IPS-15b (cell line): ENCODE data around the gene KRTAP1-3.
"Not testable (repeated sequence)": the region's sequence is repeated elsewhere in the genome, so short reads cannot be mapped to it uniquely, and the experiment has no call there.

Experiments
- H3K27me3 ChIP-seq: one replicate; pipeline ENCODE4 v1.6.1; 2013; ENCODE audit warnings: low read length; ENCODE audit not compliant: control insufficient read depth, insufficient read depth
- H3K36me3 ChIP-seq: one replicate; pipeline ENCODE4 v1.6.1; 2013; ENCODE audit warnings: low read length; ENCODE audit not compliant: control insufficient read depth, insufficient read depth
- H3K4me1 ChIP-seq: one replicate; pipeline ENCODE4 v1.6.1; 2013; ENCODE audit warnings: mild to moderate bottlenecking, low read length; ENCODE audit not compliant: control insufficient read depth, insufficient read depth
- H3K4me3 ChIP-seq: one replicate; pipeline ENCODE4 v1.5.1; 2013; ENCODE audit warnings: low read depth, low read length
- H3K9ac ChIP-seq: one replicate; pipeline ENCODE4 v1.6.1; 2013; ENCODE audit warnings: low read depth, mild to moderate bottlenecking, low read length
- H3K9me3 ChIP-seq: one replicate; pipeline ENCODE4 v1.6.1; 2013; ENCODE audit warnings: mild to moderate bottlenecking, low read length; ENCODE audit not compliant: control insufficient read depth, insufficient read depth

The KRTAP1-3 gene, protein sequence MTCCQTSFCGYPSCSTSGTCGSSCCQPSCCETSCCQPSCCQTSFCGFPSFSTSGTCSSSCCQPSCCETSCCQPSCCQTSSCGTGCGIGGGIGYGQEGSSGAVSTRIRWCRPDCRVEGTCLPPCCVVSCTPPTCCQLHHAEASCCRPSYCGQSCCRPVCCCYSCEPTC

DNA sequence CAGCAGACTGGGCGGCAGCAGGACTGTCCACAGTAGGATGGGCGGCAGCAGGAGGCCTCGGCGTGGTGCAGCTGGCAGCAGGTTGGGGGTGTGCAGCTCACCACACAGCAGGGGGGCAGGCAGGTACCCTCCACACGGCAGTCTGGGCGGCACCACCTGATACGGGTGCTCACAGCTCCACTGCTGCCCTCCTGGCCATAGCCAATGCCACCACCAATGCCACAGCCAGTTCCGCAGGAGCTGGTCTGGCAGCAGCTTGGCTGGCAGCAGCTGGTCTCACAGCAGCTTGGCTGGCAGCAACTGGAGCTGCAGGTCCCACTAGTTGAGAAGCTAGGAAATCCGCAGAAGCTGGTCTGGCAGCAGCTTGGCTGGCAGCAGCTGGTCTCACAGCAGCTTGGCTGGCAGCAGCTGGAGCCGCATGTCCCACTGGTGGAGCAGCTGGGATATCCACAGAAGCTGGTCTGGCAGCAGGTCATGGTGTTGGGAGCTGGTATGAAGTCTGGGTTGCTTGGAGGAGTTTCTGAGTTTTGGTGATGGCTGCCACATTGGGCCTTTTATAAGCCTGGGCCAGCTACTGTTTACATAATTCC lies at the start of gene KRTAP1-3:
Gene KRTAP1-3, minus strand, starts transcription at position 529 of the 590 bp plus-strand sequence. Its CDS starts 53 bp downstream, at position 476.
- not testable (repeated sequence) for H3K36me3 ChIP-seq, H3K27me3 ChIP-seq, H3K9me3 ChIP-seq, H3K4me3 ChIP-seq, H3K9ac ChIP-seq
- peaks cover 10% of the 10 kb centered on the region for H3K4me1 ChIP-seq

- not testable (repeated sequence) for H3K9ac ChIP-seq, H3K4me1 ChIP-seq, H3K9me3 ChIP-seq, H3K4me3 ChIP-seq, H3K36me3 ChIP-seq, H3K27me3 ChIP-seq
These were observed 49.6 kb upstream of the KRTAP1-3 start, which contains the start of gene KRTAP4-7 for GRCh38 chr17:41084100-41084856. Gene KRTAP4-7, plus strand, starts transcription at chr17:41084150. Its CDS starts 57 bp downstream, at chr17:41084207.

DNA sequence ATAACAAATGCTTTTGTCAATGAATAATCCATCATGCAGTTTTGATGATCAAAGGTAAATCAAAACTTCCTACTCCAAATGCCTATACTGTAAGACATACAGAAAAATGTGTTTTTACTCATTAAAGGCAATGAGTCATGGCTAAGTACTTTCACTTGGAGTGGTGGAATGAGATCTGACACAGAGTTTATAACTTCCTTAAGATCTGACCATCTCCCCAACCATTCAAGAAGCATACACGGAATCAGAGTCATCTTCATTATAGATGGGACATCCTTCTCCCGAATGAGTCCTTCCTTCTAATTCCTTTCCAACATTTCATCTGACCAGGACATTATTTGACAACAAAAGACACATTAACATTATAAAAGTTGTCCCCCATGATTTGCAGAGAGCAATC lies 48.8 kb upstream of the KRTAP1-3 start:
- not testable (repeated sequence) for H3K4me3 ChIP-seq, H3K4me1 ChIP-seq, H3K36me3 ChIP-seq, H3K9me3 ChIP-seq, H3K9ac ChIP-seq, H3K27me3 ChIP-seq

- Histone ChIP-seq H3K27me3 (no peaks in the 10 kb centered on the region), H3K9me3 (no peaks in the 10 kb centered on the region), H3K9ac (no peak overlapping the region), H3K36me3 (no peaks in the 10 kb centered on the region), H3K4me3 (no peak overlapping the region), H3K4me1 (no peaks in the 10 kb centered on the region)
These were observed 48.0 kb upstream of the KRTAP1-3 start for GRCh38 chr17:41082626-41083025.

- Histone ChIP-seq H3K36me3 (no peaks in the 10 kb centered on the region), H3K4me3 (no peak overlapping the region), H3K9me3 (no peaks in the 10 kb centered on the region), H3K27me3 (no peaks in the 10 kb centered on the region), H3K9ac (no peak overlapping the region), H3K4me1 (no peaks in the 10 kb centered on the region)
These were observed 42.1 kb upstream of the KRTAP1-3 start for GRCh38 chr17:41076788-41077187.

- no peak overlapping the region for H3K9ac ChIP-seq
- H3K4me3 ChIP-seq = no peak overlapping the region
- no peaks in the 10 kb centered on the region for H3K9me3 ChIP-seq
- H3K36me3 ChIP-seq = no peaks in the 10 kb centered on the region
- H3K4me1 ChIP-seq = no peaks in the 10 kb centered on the region
- H3K27me3 ChIP-seq = no peaks in the 10 kb centered on the region
These were observed 39.0 kb upstream of the KRTAP1-3 start for GRCh38 chr17:41073676-41074075.

DNA sequence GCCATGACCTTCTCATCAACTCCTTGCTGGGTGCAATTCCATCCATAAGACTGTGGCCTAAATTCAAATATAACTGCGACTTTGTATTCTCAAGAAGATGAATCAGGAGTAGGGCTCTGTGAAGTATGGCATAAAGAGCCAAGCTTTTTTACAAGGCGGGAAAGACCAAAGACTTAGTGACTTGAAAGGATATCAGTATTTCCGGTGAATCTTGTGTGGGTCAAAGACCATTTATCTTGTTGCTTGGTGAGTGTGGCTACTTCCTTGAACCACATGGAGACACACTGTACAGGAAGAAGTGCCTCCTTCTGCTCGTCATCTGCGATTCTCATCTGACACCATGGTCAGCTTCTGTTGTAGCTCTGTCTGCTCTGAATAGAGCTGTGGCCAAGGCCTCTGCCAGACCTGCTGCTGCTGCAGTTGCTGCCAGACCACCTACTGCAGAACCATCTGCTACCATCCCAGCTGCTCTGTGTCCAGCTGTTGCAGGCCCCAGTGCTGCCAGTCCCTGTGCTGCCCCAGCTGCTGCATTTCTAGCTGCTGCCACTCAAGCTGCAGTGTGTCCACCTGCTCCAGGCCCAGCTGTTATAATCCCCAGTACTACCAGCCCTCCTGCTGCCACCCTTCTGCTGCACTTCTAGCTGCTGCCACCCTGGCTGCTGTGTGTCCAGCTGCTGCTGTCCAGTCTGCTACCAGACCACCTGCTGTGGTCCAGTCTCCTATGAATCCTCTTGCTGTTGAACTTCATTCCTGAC lies 37.1 kb upstream of the KRTAP1-3 start:
- H3K27me3 ChIP-seq = no peaks in the 10 kb centered on the region
- no peak overlapping the region for H3K9ac ChIP-seq
- H3K9me3 ChIP-seq = no peaks in the 10 kb centered on the region
- no peaks in the 10 kb centered on the region for H3K36me3 ChIP-seq
- H3K4me3 ChIP-seq = no peak overlapping the region
- H3K4me1 ChIP-seq = no peaks in the 10 kb centered on the region

DNA sequence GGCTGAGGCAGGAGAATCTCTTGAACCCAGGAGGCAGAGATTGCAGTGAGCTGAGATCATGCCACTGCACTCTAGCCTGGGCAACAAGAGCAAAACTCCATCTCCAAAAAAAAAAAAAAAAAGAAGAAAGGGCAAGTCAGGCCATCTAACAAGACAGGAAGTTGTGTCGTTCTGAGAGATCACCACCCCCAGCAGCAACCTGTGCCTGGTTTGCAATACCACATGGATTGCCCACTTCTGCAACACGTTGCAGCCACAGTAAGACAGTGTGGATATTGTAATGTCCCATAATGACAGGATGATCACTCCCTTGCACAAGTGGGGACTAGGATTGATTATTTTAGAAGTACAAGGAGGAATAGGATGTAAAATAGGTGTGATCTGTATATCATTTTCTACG lies 34.4 kb upstream of the KRTAP1-3 start:
- H3K9me3 ChIP-seq = no peaks in the 10 kb centered on the region
- H3K36me3 ChIP-seq = no peaks in the 10 kb centered on the region
- no peaks in the 10 kb centered on the region for H3K27me3 ChIP-seq
- no peaks in the 10 kb centered on the region for H3K4me1 ChIP-seq
- no peak overlapping the region for H3K4me3 ChIP-seq
- no peak overlapping the region for H3K9ac ChIP-seq

DNA sequence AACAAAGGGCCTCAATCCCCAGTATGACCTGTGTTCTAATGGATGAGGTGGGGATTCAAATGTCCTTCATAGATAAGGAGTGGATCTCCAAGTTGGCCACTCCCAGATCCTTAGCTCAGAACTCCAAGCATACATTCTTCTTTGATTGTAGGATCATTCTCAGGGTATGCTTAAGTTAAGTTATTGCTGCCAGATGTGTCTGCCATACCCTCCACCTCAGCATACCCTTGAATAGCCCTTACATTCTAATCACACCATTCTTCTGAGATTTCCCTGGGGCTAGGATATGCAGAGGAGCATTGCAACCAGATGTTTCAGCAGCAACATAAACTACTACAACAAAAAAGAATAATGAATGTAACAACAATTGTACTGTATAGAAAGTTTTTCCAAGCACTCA lies 32.6 kb upstream of the KRTAP1-3 start:
- Histone ChIP-seq H3K36me3 (no peaks in the 10 kb centered on the region), H3K27me3 (no peaks in the 10 kb centered on the region), H3K4me3 (no peak overlapping the region), H3K9me3 (no peaks in the 10 kb centered on the region), H3K9ac (no peak overlapping the region), H3K4me1 (no peaks in the 10 kb centered on the region)

- H3K4me3 ChIP-seq = no peak within 1 kb of the TSS
- no peaks in the 10 kb centered on the region for H3K4me1 ChIP-seq
These were observed 31.4 kb upstream of the KRTAP1-3 start, which contains the start of gene KRTAP2-4 for GRCh38 chr17:41065829-41066624. Gene KRTAP2-4, minus strand, starts transcription at chr17:41065879. Its CDS starts 34 bp downstream, at chr17:41065845.

GRCh38 chr17:41065016-41065689 lies 30.5 kb upstream of the KRTAP1-3 start:
- H3K36me3 ChIP-seq, H3K4me3 ChIP-seq, H3K9ac ChIP-seq, H3K4me1 ChIP-seq, H3K9me3 ChIP-seq, H3K27me3 ChIP-seq: not testable (repeated sequence)

More at GRCh38 chr17:41065829-41066624, 31.4 kb upstream of the KRTAP1-3 start, which contains the start of gene KRTAP2-4:
- H3K9me3 ChIP-seq = no peaks in the 10 kb centered on the region
- no peaks in the 10 kb centered on the region for H3K27me3 ChIP-seq
- no peak within 1 kb of the TSS for H3K9ac ChIP-seq
- H3K36me3 ChIP-seq = no peaks in the 10 kb centered on the region
